GM12864 (cell line): ENCODE measurements around the gene KLHL6.

Experiments
- DNase-seq: peaks from one replicate; pipeline ENCODE4 v3.0.0-alpha.2; 2011; ENCODE audit warnings: low read depth
- H3K4me3 ChIP-seq: 2 replicates; pipeline ENCODE4 v1.5.1; 2011; ENCODE audit warnings: mild to moderate bottlenecking, low read depth, low read length, control low read depth
- CTCF ChIP-seq: IDR thresholded peaks from 2 replicates; pipeline ENCODE4 v1.5.1; 2011; ENCODE audit warnings: low read depth, mild to moderate bottlenecking, moderate library complexity, low read length, control low read depth, inconsistent platforms; ENCODE audit errors: missing control alignments

KLHL6 gene

GRCh38 chr3:183496311-183496710 is 59.2 kb downstream of the KLHL6 start:
- H3K4me3 ChIP-seq, result no peak overlapping the region
- TF ChIP-seq CTCF, result no peak
- DNase-seq, result no peak

- H3K4me3 ChIP-seq, result no peak overlapping the region
- DNase-seq, result no peak
- TF ChIP-seq CTCF, result no peak
Observed at GRCh38 chr3:183494341-183494740, 61.2 kb downstream of the KLHL6 start.

- DNase-seq, result no peak
- no peak for TF ChIP-seq CTCF
Observed at GRCh38 chr3:183493296-183494045, 62.0 kb downstream of the KLHL6 start.

GRCh38 chr3:183492849-183493179 is 62.7 kb downstream of the KLHL6 start:
- H3K4me3 ChIP-seq, result no peak overlapping the region
- no peak for TF ChIP-seq CTCF
- no peak for DNase-seq

More at GRCh38 chr3:183493296-183494045, 62.0 kb downstream of the KLHL6 start:
- H3K4me3 ChIP-seq, result no peak overlapping the region

GRCh38 chr3:183491923-183492848 is 63.3 kb downstream of the KLHL6 start:
- TF ChIP-seq CTCF, result no peak
- H3K4me3 ChIP-seq, result no peak overlapping the region
- DNase-seq, result no peak

- no peak overlapping the region for H3K4me3 ChIP-seq
- DNase-seq, result no peak
- no peak for TF ChIP-seq CTCF
Observed at GRCh38 chr3:183491109-183491922, 64.2 kb downstream of the KLHL6 start.
